ENCODE results near the gene ADIG. TPM values are rescaled to one million over a fixed set of nuclear protein-coding genes. Genes with fewer than 3 reads are reported as not detected.
A peak's percentile ranks its signal among the peaks of the same experiment; 100 is the strongest.

The ADIG gene
- total and polyA plus RNA-seq, 2 of the 13 experiments (the other 11 are each of a cell fraction or from before 2014, with no cell fraction given): 0.15 TPM; not detected in 1

DNA sequence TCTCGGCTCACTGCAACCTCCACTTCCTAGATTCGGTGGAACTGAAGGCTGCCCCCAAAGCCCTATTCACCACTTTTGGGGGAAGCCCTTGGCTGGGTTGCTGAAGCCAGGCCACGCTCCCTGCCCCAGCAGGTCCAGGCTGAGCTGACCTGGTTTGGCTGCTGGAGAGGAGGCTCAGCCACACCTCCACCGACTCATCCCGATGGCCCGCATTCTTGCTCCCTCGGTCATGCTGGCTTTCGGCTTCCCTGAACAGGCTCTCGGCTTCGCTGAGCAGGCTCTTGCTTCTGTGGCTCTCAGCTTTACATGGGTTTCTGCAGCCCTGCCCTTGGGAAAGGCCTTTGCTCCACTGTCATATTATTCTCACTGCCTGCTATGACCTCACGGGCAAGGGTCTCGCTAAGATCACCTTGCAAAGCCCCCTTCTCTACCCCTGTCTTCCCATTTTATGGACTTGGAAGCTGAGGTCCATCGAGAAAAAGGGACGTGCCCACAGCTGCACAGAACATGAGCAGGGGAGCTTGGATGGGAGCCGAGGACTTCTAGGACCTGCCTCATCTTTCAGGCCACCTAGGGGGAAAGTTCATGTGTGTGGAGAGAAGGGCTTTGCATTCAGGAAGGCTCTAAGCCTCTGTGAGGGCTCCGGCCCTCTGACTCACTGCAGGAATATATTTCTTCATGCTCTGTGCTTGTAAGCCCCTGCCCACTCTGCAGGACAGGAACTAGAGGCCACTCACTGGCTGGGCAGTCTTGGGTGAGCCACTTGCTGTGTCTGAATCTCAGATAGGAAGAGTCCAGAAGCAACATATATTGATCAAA lies 36.2 kb downstream of the ADIG start (continued):
- TF ChIP-seq, protein P1, sequence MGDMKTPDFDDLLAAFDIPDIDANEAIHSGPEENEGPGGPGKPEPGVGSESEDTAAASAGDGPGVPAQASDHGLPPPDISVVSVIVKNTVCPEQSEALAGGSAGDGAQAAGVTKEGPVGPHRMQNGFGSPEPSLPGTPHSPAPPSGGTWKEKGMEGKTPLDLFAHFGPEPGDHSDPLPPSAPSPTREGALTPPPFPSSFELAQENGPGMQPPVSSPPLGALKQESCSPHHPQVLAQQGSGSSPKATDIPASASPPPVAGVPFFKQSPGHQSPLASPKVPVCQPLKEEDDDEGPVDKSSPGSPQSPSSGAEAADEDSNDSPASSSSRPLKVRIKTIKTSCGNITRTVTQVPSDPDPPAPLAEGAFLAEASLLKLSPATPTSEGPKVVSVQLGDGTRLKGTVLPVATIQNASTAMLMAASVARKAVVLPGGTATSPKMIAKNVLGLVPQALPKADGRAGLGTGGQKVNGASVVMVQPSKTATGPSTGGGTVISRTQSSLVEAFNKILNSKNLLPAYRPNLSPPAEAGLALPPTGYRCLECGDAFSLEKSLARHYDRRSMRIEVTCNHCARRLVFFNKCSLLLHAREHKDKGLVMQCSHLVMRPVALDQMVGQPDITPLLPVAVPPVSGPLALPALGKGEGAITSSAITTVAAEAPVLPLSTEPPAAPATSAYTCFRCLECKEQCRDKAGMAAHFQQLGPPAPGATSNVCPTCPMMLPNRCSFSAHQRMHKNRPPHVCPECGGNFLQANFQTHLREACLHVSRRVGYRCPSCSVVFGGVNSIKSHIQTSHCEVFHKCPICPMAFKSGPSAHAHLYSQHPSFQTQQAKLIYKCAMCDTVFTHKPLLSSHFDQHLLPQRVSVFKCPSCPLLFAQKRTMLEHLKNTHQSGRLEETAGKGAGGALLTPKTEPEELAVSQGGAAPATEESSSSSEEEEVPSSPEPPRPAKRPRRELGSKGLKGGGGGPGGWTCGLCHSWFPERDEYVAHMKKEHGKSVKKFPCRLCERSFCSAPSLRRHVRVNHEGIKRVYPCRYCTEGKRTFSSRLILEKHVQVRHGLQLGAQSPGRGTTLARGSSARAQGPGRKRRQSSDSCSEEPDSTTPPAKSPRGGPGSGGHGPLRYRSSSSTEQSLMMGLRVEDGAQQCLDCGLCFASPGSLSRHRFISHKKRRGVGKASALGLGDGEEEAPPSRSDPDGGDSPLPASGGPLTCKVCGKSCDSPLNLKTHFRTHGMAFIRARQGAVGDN (CRISPR knock-in tag; IDR thresholded peaks at IDR 0.05): peak; percentile 34
- TF ChIP-seq MTF2 (CRISPR knock-in tag; IDR thresholded peaks at IDR 0.05; ENCODE audit: borderline replicate concordance) (no peak), ZNF253 (CRISPR knock-in tag; IDR thresholded peaks at IDR 0.05; ENCODE audit: borderline replicate concordance) (peak; percentile 37; the same call in 1 of the 2 replicates), ZMYM3 (CRISPR knock-in tag; IDR thresholded peaks at IDR 0.05) (peak; percentile 73), ZNF564 (CRISPR knock-in tag; IDR thresholded peaks at IDR 0.05) (no peak), ZNF225 (CRISPR knock-in tag; IDR thresholded peaks at IDR 0.05) (peak; percentile 23; the same call in 1 of the 2 replicates), YY1 (IDR thresholded peaks at IDR 0.05; ENCODE audit: insufficient read depth, insufficient replicate concordance, low read depth, low read length) (no peak), FOSL2 (CRISPR knock-in tag; IDR thresholded peaks at IDR 0.05) (0 out of 2 replicates have a peak, but pooled peaks have one; percentile 16), LCORL (IDR thresholded peaks at IDR 0.05) (no peak), LCORL (CRISPR knock-in tag; IDR thresholded peaks at IDR 0.05) (no peak), NRL (CRISPR knock-in tag; IDR thresholded peaks at IDR 0.05; ENCODE audit: borderline replicate concordance) (0 out of 2 replicates have a peak, but pooled peaks have one; percentile 32), NFE2 (CRISPR knock-in tag; IDR thresholded peaks at IDR 0.05) (no peak), MBD4 (IDR thresholded peaks at IDR 0.05; ENCODE audit: borderline replicate concordance, low read length) (no peak), ZNF629 (CRISPR knock-in tag; conservative IDR thresholded peaks at IDR 0.05) (peak; percentile 87)
- TF ChIP-seq, protein P2, sequence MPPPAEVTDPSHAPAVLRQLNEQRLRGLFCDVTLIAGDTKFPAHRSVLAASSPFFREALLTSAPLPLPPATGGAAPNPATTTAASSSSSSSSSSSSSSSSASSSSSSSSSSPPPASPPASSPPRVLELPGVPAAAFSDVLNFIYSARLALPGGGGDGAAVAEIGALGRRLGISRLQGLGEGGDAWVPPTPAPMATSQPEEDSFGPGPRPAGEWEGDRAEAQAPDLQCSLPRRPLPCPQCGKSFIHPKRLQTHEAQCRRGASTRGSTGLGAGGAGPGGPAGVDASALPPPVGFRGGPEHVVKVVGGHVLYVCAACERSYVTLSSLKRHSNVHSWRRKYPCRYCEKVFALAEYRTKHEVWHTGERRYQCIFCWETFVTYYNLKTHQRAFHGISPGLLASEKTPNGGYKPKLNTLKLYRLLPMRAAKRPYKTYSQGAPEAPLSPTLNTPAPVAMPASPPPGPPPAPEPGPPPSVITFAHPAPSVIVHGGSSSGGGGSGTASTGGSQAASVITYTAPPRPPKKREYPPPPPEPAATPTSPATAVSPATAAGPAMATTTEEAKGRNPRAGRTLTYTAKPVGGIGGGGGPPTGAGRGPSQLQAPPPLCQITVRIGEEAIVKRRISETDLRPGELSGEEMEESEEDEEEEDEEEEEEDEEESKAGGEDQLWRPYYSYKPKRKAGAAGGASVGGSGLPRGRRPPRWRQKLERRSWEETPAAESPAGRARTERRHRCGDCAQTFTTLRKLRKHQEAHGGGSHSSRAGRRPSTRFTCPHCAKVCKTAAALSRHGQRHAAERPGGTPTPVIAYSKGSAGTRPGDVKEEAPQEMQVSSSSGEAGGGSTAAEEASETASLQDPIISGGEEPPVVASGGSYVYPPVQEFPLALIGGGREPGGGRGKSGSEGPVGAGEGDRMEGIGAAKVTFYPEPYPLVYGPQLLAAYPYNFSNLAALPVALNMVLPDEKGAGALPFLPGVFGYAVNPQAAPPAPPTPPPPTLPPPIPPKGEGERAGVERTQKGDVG (CRISPR knock-in tag; IDR thresholded peaks at IDR 0.05; ENCODE audit: borderline replicate concordance): no peak
- TF ChIP-seq, protein P3, sequence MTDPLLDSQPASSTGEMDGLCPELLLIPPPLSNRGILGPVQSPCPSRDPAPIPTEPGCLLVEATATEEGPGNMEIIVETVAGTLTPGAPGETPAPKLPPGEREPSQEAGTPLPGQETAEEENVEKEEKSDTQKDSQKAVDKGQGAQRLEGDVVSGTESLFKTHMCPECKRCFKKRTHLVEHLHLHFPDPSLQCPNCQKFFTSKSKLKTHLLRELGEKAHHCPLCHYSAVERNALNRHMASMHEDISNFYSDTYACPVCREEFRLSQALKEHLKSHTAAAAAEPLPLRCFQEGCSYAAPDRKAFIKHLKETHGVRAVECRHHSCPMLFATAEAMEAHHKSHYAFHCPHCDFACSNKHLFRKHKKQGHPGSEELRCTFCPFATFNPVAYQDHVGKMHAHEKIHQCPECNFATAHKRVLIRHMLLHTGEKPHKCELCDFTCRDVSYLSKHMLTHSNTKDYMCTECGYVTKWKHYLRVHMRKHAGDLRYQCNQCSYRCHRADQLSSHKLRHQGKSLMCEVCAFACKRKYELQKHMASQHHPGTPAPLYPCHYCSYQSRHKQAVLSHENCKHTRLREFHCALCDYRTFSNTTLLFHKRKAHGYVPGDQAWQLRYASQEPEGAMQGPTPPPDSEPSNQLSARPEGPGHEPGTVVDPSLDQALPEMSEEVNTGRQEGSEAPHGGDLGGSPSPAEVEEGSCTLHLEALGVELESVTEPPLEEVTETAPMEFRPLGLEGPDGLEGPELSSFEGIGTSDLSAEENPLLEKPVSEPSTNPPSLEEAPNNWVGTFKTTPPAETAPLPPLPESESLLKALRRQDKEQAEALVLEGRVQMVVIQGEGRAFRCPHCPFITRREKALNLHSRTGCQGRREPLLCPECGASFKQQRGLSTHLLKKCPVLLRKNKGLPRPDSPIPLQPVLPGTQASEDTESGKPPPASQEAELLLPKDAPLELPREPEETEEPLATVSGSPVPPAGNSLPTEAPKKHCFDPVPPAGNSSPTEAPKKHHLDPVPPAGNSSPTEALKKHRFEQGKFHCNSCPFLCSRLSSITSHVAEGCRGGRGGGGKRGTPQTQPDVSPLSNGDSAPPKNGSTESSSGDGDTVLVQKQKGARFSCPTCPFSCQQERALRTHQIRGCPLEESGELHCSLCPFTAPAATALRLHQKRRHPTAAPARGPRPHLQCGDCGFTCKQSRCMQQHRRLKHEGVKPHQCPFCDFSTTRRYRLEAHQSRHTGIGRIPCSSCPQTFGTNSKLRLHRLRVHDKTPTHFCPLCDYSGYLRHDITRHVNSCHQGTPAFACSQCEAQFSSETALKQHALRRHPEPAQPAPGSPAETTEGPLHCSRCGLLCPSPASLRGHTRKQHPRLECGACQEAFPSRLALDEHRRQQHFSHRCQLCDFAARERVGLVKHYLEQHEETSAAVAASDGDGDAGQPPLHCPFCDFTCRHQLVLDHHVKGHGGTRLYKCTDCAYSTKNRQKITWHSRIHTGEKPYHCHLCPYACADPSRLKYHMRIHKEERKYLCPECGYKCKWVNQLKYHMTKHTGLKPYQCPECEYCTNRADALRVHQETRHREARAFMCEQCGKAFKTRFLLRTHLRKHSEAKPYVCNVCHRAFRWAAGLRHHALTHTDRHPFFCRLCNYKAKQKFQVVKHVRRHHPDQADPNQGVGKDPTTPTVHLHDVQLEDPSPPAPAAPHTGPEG (CRISPR knock-in tag; IDR thresholded peaks at IDR 0.05): no peak

All from HepG2 (cell line).